Measurements from ENCODE around the gene ZBTB20. TPM values are rescaled to one million over a fixed set of nuclear protein-coding genes. Genes with fewer than 3 reads are reported as not detected.

The ZBTB20 gene
- total RNA-seq, 1 donor from 2014 or later = 91.2 TPM

DNA sequence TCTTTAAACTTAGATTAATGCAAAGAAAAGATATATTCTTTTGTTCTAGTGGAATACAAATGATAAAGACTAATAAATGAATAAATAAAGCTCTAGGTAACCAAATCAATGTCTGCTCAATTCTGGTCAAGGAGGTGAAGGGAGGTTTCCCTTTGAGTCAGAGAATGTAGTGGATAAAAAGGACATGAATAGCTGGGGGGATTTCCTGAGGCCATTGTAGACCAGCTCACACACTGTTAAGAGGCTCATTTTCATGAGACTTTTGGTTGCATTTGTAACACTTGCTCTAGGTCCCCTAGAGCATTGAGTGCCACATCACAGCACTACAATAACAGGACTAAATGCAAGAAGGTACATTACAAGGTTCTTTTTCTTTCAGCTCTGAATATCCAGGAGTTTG lies 682.5 kb downstream of the ZBTB20 start:
- ATAC-seq (ENCODE audit: low read depth) = peak; percentile 97

GRCh38 chr3:114462750-114463149 lies 684.3 kb downstream of the ZBTB20 start:
- Mint-ChIP-seq H3K36me3 (ENCODE audit: low read depth) (no peaks in the 10 kb centered on the region), H3K27me3 (no peaks in the 10 kb centered on the region), H3K27ac (no peak overlapping the region), H3K4me1 (peaks cover 58% of the 10 kb centered on the region), H3K4me3 (no peak overlapping the region), H3K9me3 (no peaks in the 10 kb centered on the region)
- ATAC-seq (ENCODE audit: low read depth) (no peak), DNase-seq (no peak)
- CTCF ChIA-PET = interaction anchor here (0.6 to 1.7 kb wide), 3 partner anchors 24 to 79 kb away, joined by 4 to 5 read pairs (median 4); no protein-coding TSS in a partner anchor
- intact Hi-C loops (cut with micrococcal nuclease) = no loop called here
- no peak for TF ChIP-seq CTCF (IDR thresholded peaks at IDR 0.05)
- POLR2A ChIA-PET = interaction anchor here (0.9 to 3.3 kb wide), 3 partner anchors 9 to 34 kb away, joined by 3 to 47 read pairs (median 3); no protein-coding TSS in a partner anchor

More for the DNA sequence above, 682.5 kb downstream of the ZBTB20 start:
- DNase-seq = no peak
- intact Hi-C loops (cut with micrococcal nuclease) = loop anchor here (1.0 to 2.0 kb wide), 5 partner anchors 8 to 54 kb away; no protein-coding TSS in a partner anchor
- Mint-ChIP-seq H3K27ac (peak overlapping the region; percentile 85), H3K4me1 (peaks cover 40% of the 10 kb centered on the region), H3K36me3 (ENCODE audit: low read depth) (no peaks in the 10 kb centered on the region), H3K9me3 (no peaks in the 10 kb centered on the region), H3K4me3 (peak overlapping the region; percentile 42), H3K27me3 (no peaks in the 10 kb centered on the region)
- no peak for TF ChIP-seq CTCF (IDR thresholded peaks at IDR 0.05)
- ChIA-PET POLR2A (interaction anchor here (0.5 to 3.3 kb wide), 10 partner anchors 11 to 251 kb away, joined by 3 to 47 read pairs (median 4); no protein-coding TSS in a partner anchor), CTCF (interaction anchor here (1.2 kb wide), 2 partner anchors 11 to 46 kb away, joined by 4 to 6 read pairs; no protein-coding TSS in a partner anchor)

GRCh38 chr3:114460459-114460858 lies 686.6 kb downstream of the ZBTB20 start:
- intact Hi-C loops (cut with micrococcal nuclease) = no loop called here
- DNase-seq (no peak), ATAC-seq (ENCODE audit: low read depth) (peak; percentile 32)
- no peaks in the 10 kb centered on the region for H3K9me3 Mint-ChIP-seq
- H3K4me1 Mint-ChIP-seq = peaks cover 62% of the 10 kb centered on the region
- peak overlapping the region; percentile 82 for H3K27ac Mint-ChIP-seq
- H3K27me3 Mint-ChIP-seq = no peaks in the 10 kb centered on the region
- H3K36me3 Mint-ChIP-seq (ENCODE audit: low read depth) = no peaks in the 10 kb centered on the region
- TF ChIP-seq CTCF (IDR thresholded peaks at IDR 0.05) = no peak
- POLR2A ChIA-PET = interaction anchor here (1.7 to 1.8 kb wide), 2 partner anchors 23 to 686 kb away, joined by 4 to 6 read pairs; partner anchors contain the start of gene ZBTB20
- CTCF ChIA-PET = interaction anchor here (1.1 kb wide), 1 partner anchor 42 kb away, joined by 3 read pairs; no protein-coding TSS in a partner anchor
- H3K4me3 Mint-ChIP-seq = peak overlapping the region; percentile 57

GRCh38 chr3:114456742-114457141 lies 690.3 kb downstream of the ZBTB20 start:
- TF ChIP-seq CTCF (IDR thresholded peaks at IDR 0.05) = no peak
- Mint-ChIP-seq H3K9me3 (no peaks in the 10 kb centered on the region), H3K36me3 (ENCODE audit: low read depth) (no peaks in the 10 kb centered on the region), H3K4me3 (no peak overlapping the region), H3K27me3 (no peaks in the 10 kb centered on the region), H3K27ac (no peak overlapping the region), H3K4me1 (peaks cover 53% of the 10 kb centered on the region)
- intact Hi-C loops (cut with micrococcal nuclease) = loop anchor here (1.0 to 5.0 kb wide), 4 partner anchors 8 to 709 kb away; partner anchors contain the start of genes ATP6V1A, NAA50 and ZBTB20
- ChIA-PET POLR2A (interaction anchor here (0.7 to 7.0 kb wide), 5 partner anchors 7 to 243 kb away, joined by 3 to 47 read pairs (median 5); no protein-coding TSS in a partner anchor), CTCF (interaction anchor here (1.0 to 1.8 kb wide), 2 partner anchors 37 to 38 kb away, joined by 3 to 6 read pairs; no protein-coding TSS in a partner anchor)
- no peak for DNase-seq
- peak; percentile 67 for ATAC-seq (ENCODE audit: low read depth)

DNA sequence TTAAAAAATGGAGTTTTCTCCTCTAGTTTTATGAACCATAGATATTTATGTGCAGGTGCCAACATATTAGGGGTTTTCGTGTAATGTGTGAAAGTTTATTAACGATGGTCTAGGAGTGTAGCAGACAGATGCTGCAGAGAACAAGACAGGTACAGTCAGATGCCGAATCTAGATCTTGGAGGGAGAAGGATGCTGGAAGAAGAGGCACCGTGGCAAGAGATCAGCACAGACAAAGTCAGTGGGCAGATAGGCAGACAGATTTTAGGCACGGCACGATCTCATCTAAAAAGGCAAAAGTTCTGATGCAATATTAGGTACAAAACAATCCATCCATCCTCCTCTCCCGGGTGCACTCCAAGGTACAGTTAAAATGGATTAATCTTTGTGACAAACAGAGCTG lies 691.7 kb downstream of the ZBTB20 start:
- peaks cover 53% of the 10 kb centered on the region for H3K4me1 Mint-ChIP-seq
- intact Hi-C loops (cut with micrococcal nuclease) = loop anchor here (2.0 to 5.0 kb wide), 2 partner anchors 241 to 708 kb away; partner anchors contain the start of genes ATP6V1A and NAA50
- H3K27me3 Mint-ChIP-seq = no peaks in the 10 kb centered on the region
- no peak for TF ChIP-seq CTCF (IDR thresholded peaks at IDR 0.05)
- DNase-seq (no peak), ATAC-seq (ENCODE audit: low read depth) (no peak)
- ChIA-PET POLR2A (interaction anchor here (0.8 to 7.0 kb wide), 8 partner anchors 9 to 760 kb away, joined by 3 to 47 read pairs (median 10); no protein-coding TSS in a partner anchor), CTCF (interaction anchor here (1.0 kb wide), 1 partner anchor 35 kb away, joined by 3 read pairs; no protein-coding TSS in a partner anchor)
- H3K36me3 Mint-ChIP-seq (ENCODE audit: low read depth) = no peaks in the 10 kb centered on the region
- H3K4me3 Mint-ChIP-seq = no peak overlapping the region
- H3K27ac Mint-ChIP-seq = no peak overlapping the region
- H3K9me3 Mint-ChIP-seq = no peaks in the 10 kb centered on the region
